GM18507 (cell line): ENCODE data around the gene WIPI1.
A peak's percentile ranks its signal among the peaks of the same experiment; 100 is the strongest.

Experiments
- DNase-seq: peaks from one replicate; pipeline ENCODE4 v3.0.0; 2011; ENCODE audit warnings: low read depth; ENCODE audit not compliant: insufficient read length; ENCODE audit errors: extremely low spot score
- FAIRE-seq: peaks from 2 replicates; lab custom pipeline; 2011; peaks lifted over from hg19 to GRCh38; lab: Jason Lieb, UNC

WIPI1 gene

GRCh38 chr17:68461589-68461988 lies 4.3 kb upstream of the WIPI1 start:
- DNase-seq: no peak

GRCh38 chr17:68461122-68461539 lies 3.8 kb upstream of the WIPI1 start:
- no peak for DNase-seq
- FAIRE-seq: peak; percentile 42

More at GRCh38 chr17:68461589-68461988, 4.3 kb upstream of the WIPI1 start:
- FAIRE-seq: peak; percentile 70

GRCh38 chr17:68460715-68461114 lies 3.4 kb upstream of the WIPI1 start:
- peak; percentile 69 for FAIRE-seq
- no peak for DNase-seq

- no peak for DNase-seq
- FAIRE-seq: peak; percentile 59
These were observed 2.9 kb upstream of the WIPI1 start for GRCh38 chr17:68460146-68460545.

- FAIRE-seq: peak; percentile 91
These were observed 1.8 kb upstream of the WIPI1 start for GRCh38 chr17:68459037-68459639.

GRCh38 chr17:68458260-68459036 lies 1.2 kb upstream of the WIPI1 start:
- FAIRE-seq: peak; percentile 71
- DNase-seq: no peak

More at GRCh38 chr17:68459037-68459639, 1.8 kb upstream of the WIPI1 start:
- DNase-seq: no peak

GRCh38 chr17:68457539-68458259 lies 403 bp upstream of the WIPI1 start:
- DNase-seq: peak; percentile 95
- FAIRE-seq: peak; percentile 96

GRCh38 chr17:68456339-68457167 lies 743 bp downstream of the WIPI1 start:
- FAIRE-seq: no peak
- DNase-seq: no peak

GRCh38 chr17:68455901-68456338 lies 1.4 kb downstream of the WIPI1 start:
- FAIRE-seq (no peak), DNase-seq (no peak)

- FAIRE-seq: no peak
- DNase-seq: no peak
These were observed 3.2 kb downstream of the WIPI1 start for GRCh38 chr17:68453991-68454665.

GRCh38 chr17:68452724-68453290 lies 4.5 kb downstream of the WIPI1 start:
- no peak for FAIRE-seq
- DNase-seq: no peak

- no peak for DNase-seq
These were observed 5.5 kb downstream of the WIPI1 start for GRCh38 chr17:68451670-68452354.

GRCh38 chr17:68450801-68451200 lies 6.5 kb downstream of the WIPI1 start:
- DNase-seq: no peak
- FAIRE-seq: no peak

More at GRCh38 chr17:68451670-68452354, 5.5 kb downstream of the WIPI1 start:
- FAIRE-seq: no peak

GRCh38 chr17:68450391-68450790 lies 6.9 kb downstream of the WIPI1 start:
- no peak for DNase-seq

GRCh38 chr17:68449021-68449739 lies 8.1 kb downstream of the WIPI1 start:
- no peak for FAIRE-seq
- no peak for DNase-seq

More at GRCh38 chr17:68450391-68450790, 6.9 kb downstream of the WIPI1 start:
- no peak for FAIRE-seq

GRCh38 chr17:68446626-68447041 lies 10.7 kb downstream of the WIPI1 start:
- FAIRE-seq: no peak
- DNase-seq: no peak

- DNase-seq (no peak), FAIRE-seq (no peak)
These were observed 11.6 kb downstream of the WIPI1 start for GRCh38 chr17:68445671-68446070.
